HG02623 (cell line): Measurements from ENCODE around the gene ZNF213.
"Not testable (repeated sequence)": the region's sequence is repeated elsewhere in the genome, so short reads cannot be mapped to it uniquely, and the experiment has no call there.

ENCODE experiments used
- ATAC-seq: cut with Tn5 transposase; IDR thresholded peaks from one replicate; pipeline ENCODE4 v1.9.1; 2021; ENCODE audit warnings: moderate library complexity; ENCODE audit not compliant: unreplicated experiment

The ZNF213 gene

GRCh38 chr16:3148256-3149192, 13.7 kb downstream of the ZNF213 start:
- ATAC-seq: no peak

GRCh38 chr16:3149193-3149530, 14.3 kb downstream of the ZNF213 start:
- no peak for ATAC-seq

- ATAC-seq: no peak
Observed at GRCh38 chr16:3149630-3150345, 15.0 kb downstream of the ZNF213 start.

GRCh38 chr16:3150346-3151218, 15.8 kb downstream of the ZNF213 start:
- peak; percentile 68 for ATAC-seq

GRCh38 chr16:3152027-3152276, 17.1 kb downstream of the ZNF213 start:
- ATAC-seq: no peak

- ATAC-seq: no peak
Observed at GRCh38 chr16:3152277-3152990, 17.6 kb downstream of the ZNF213 start.

GRCh38 chr16:3152991-3153368, 18.2 kb downstream of the ZNF213 start:
- no peak for ATAC-seq

GRCh38 chr16:3155181-3155580, 20.4 kb downstream of the ZNF213 start:
- ATAC-seq: no peak

GRCh38 chr16:3155972-3156371, 21.1 kb downstream of the ZNF213 start:
- no peak for ATAC-seq

- no peak for ATAC-seq
Observed at GRCh38 chr16:3157229-3158025, 22.6 kb downstream of the ZNF213 start.

- no peak for ATAC-seq
Observed at GRCh38 chr16:3158026-3158509, 23.2 kb downstream of the ZNF213 start.

- no peak for ATAC-seq
Observed at GRCh38 chr16:3158510-3159314, 23.9 kb downstream of the ZNF213 start.

GRCh38 chr16:3161235-3162018, 26.6 kb downstream of the ZNF213 start:
- no peak for ATAC-seq

GRCh38 chr16:3164121-3164991, 29.5 kb downstream of the ZNF213 start:
- ATAC-seq: no peak

- ATAC-seq: no peak
Observed at GRCh38 chr16:3165111-3165822, 30.4 kb downstream of the ZNF213 start.

- no peak for ATAC-seq
Observed at GRCh38 chr16:3166505-3166886, 31.7 kb downstream of the ZNF213 start.

GRCh38 chr16:3168729-3169128, 33.9 kb downstream of the ZNF213 start:
- not testable (repeated sequence) for ATAC-seq
